Keratinocyte (primary cell): ENCODE data around the gene PRLH. TPM values are rescaled to one million over a fixed set of nuclear protein-coding genes. Genes with fewer than 3 reads are reported as not detected.

ENCODE experiments used
- DNase-seq: peaks from one replicate; pipeline ENCODE4 v3.0.0-alpha.2; 2011; ENCODE audit warnings: low read depth, missing footprints, low spot score
- FAIRE-seq: peaks from 2 replicates; lab custom pipeline; 2011; peaks lifted over from hg19 to GRCh38; lab: Jason Lieb, UNC
- H2AFZ ChIP-seq: 2 replicates; pipeline ENCODE4 v1.6.0; 2012; ENCODE audit warnings: low read length, control low read depth, inconsistent platforms; ENCODE audit not compliant: control insufficient read depth
- H3K27ac ChIP-seq: 2 replicates; pipeline ENCODE4 v1.5.1; 2011; ENCODE audit warnings: low read length; ENCODE audit not compliant: control insufficient read depth, insufficient read depth
- H3K27me3 ChIP-seq: 3 replicates; pipeline ENCODE4 v1.6.0; 2011; ENCODE audit warnings: low read length; ENCODE audit not compliant: control insufficient read depth, insufficient read depth; ENCODE audit errors: extremely low read depth
- H3K36me3 ChIP-seq, 2 experiments: 2 replicates in 1 of 2; 3 replicates in 1 of 2; pipeline ENCODE4 v1.5.1; 2011; ENCODE audit warnings: low read length in 2 of 2, mild to moderate bottlenecking in 1 of 2; ENCODE audit not compliant: control insufficient read depth in 2 of 2, insufficient read depth in 2 of 2; ENCODE audit errors: extremely low read depth in 1 of 2
- H3K4me1 ChIP-seq: 3 replicates; pipeline ENCODE4 v1.5.1; 2011; ENCODE audit warnings: low read length; ENCODE audit not compliant: control insufficient read depth, insufficient read depth; ENCODE audit errors: extremely low read depth
- H3K4me2 ChIP-seq: 3 replicates; pipeline ENCODE4 v1.6.0; 2011; ENCODE audit warnings: low read depth, low read length; ENCODE audit not compliant: control insufficient read depth, insufficient read depth; ENCODE audit errors: extremely low read depth
- H3K4me3 ChIP-seq, 3 experiments: fragments of 200-600 bp in 1 of 3; sonication (generic) in 1 of 3; 2 replicates in 2 of 3; 3 replicates in 1 of 3; pipeline ENCODE4 v1.5.1; 2011 to 2016; ENCODE audit warnings: low read length in 3 of 3, mild to moderate bottlenecking in 3 of 3, control low read depth in 2 of 3, inconsistent platforms in 1 of 3, low read depth in 1 of 3, mixed read lengths in 1 of 3, mixed run types in 1 of 3, moderate library complexity in 1 of 3; ENCODE audit not compliant: control insufficient read depth in 2 of 3, insufficient read depth in 2 of 3; ENCODE audit errors: extremely low read depth in 1 of 3
- H3K79me2 ChIP-seq: 2 replicates; pipeline ENCODE4 v1.6.0; 2012; ENCODE audit warnings: low read length; ENCODE audit not compliant: control insufficient read depth, insufficient read depth
- H3K9ac ChIP-seq: 3 replicates; pipeline ENCODE4 v1.6.0; 2011; ENCODE audit warnings: low read length; ENCODE audit not compliant: control insufficient read depth, insufficient read depth; ENCODE audit errors: extremely low read depth
- H3K9me1 ChIP-seq: 3 replicates; pipeline ENCODE4 v1.6.0; 2011; ENCODE audit warnings: low read length; ENCODE audit not compliant: control insufficient read depth, insufficient read depth; ENCODE audit errors: extremely low read depth
- H3K9me3 ChIP-seq: 2 replicates; pipeline ENCODE4 v1.5.1; 2012; ENCODE audit warnings: low read depth, low read length; ENCODE audit not compliant: control insufficient read depth
- H4K20me1 ChIP-seq: 3 replicates; pipeline ENCODE4 v1.6.0; 2011; ENCODE audit warnings: low read length; ENCODE audit not compliant: control insufficient read depth, insufficient read depth; ENCODE audit errors: extremely low read depth
- CTCF ChIP-seq, 3 experiments: IDR thresholded peaks in 1 of 3; conservative IDR thresholded peaks in 1 of 3; optimal IDR thresholded peaks in 1 of 3; 2 replicates in 2 of 3; 3 replicates in 1 of 3; pipeline versions ENCODE3 to v1.5.1; 2011; ENCODE audit warnings: low read length in 3 of 3, mild to moderate bottlenecking in 3 of 3, moderate library complexity in 2 of 3, control low read depth in 1 of 3, inconsistent platforms in 1 of 3; ENCODE audit not compliant: insufficient read depth in 2 of 3; ENCODE audit errors: extremely low read depth in 1 of 3
- EZH2 ChIP-seq: IDR thresholded peaks from one replicate; pipeline ENCODE4 v1.6.1; 2012; ENCODE audit warnings: inconsistent platforms, mild to moderate bottlenecking, low read length, moderate library complexity
- dilution Hi-C: fragments of 300-500 bp; cut with MboI; formaldehyde crosslinking; loops from one replicate; pipeline ENCODE4 v1.7.0; 2020; ENCODE audit warnings: low sequenced_read_pairs; ENCODE audit not compliant: extremely low pct_ligation_motif_present
- polyA plus RNA-seq, 5 experiments: library from polyadenylated mRNA; depleted of rRNA in 3 of 5; stranded (reverse) in 3 of 5; stranded (forward) in 1 of 5; unstranded in 1 of 5; fragments of >200 nt; gene quantifications; 1 replicate in 1 of 5; 2 replicates in 3 of 5; 3 replicates in 1 of 5; pipeline versions ENCODE4 v1.2.1 to v1.2.3, GENCODE V29; 2011 to 2012; ENCODE audit warnings: missing spikeins in 2 of 5, low read depth in 1 of 5, low replicate concordance in 1 of 5

The PRLH gene
- polyA plus RNA-seq, 1 donor (not counting 4 experiments of a cell fraction or from before 2014, with no cell fraction given), result not detected

- H3K36me3 ChIP-seq, result no peaks in the 10 kb centered on the region
- DNase-seq, result no peak
Measured at GRCh38 chr2:237533668-237534161, 32.7 kb upstream of the PRLH start.

GRCh38 chr2:237534380-237534779 lies 32.0 kb upstream of the PRLH start:
- FAIRE-seq, result no peak
- H3K9ac ChIP-seq, result no peak overlapping the region
- peaks cover 11% of the 10 kb centered on the region for H3K4me1 ChIP-seq
- no peaks in the 10 kb centered on the region for H4K20me1 ChIP-seq
- H3K4me2 ChIP-seq, result no peak overlapping the region
- H2AFZ ChIP-seq, result no peak overlapping the region
- no peaks in the 10 kb centered on the region for H3K9me1 ChIP-seq
- H3K36me3 ChIP-seq, result no peaks in the 10 kb centered on the region
- dilution Hi-C loops, result no loop called here
- no peak overlapping the region for H3K4me3 ChIP-seq
- H3K27me3 ChIP-seq, result no peaks in the 10 kb centered on the region
- TF ChIP-seq CTCF (optimal IDR thresholded peaks at IDR 0.05 in 1 of 3, IDR thresholded peaks at IDR 0.05 in 1 of 3, conservative IDR thresholded peaks at IDR 0.05 in 1 of 3; ENCODE audit: extremely low read depth in 1 of 3, insufficient read depth in 2 of 3, low read length in 3 of 3), result no peak
- TF ChIP-seq EZH2, result no peak
- H3K79me2 ChIP-seq, result no peaks in the 10 kb centered on the region
- no peaks in the 10 kb centered on the region for H3K9me3 ChIP-seq
- DNase-seq, result no peak
- H3K27ac ChIP-seq, result no peak overlapping the region

More at GRCh38 chr2:237533668-237534161, 32.7 kb upstream of the PRLH start:
- no peak overlapping the region for H3K4me2 ChIP-seq
- H3K9me3 ChIP-seq, result no peaks in the 10 kb centered on the region
- dilution Hi-C loops, result no loop called here
- H3K4me1 ChIP-seq, result peaks cover 11% of the 10 kb centered on the region
- FAIRE-seq, result no peak
- no peak overlapping the region for H3K27ac ChIP-seq
- H3K9me1 ChIP-seq, result no peaks in the 10 kb centered on the region
- H3K9ac ChIP-seq, result no peak overlapping the region
- H4K20me1 ChIP-seq, result no peaks in the 10 kb centered on the region
- H3K79me2 ChIP-seq, result no peaks in the 10 kb centered on the region
- no peak overlapping the region for H3K4me3 ChIP-seq
- no peaks in the 10 kb centered on the region for H3K27me3 ChIP-seq
- TF ChIP-seq CTCF (optimal IDR thresholded peaks at IDR 0.05 in 1 of 3, IDR thresholded peaks at IDR 0.05 in 1 of 3, conservative IDR thresholded peaks at IDR 0.05 in 1 of 3; ENCODE audit: extremely low read depth in 1 of 3, insufficient read depth in 2 of 3, low read length in 3 of 3), result no peak
- TF ChIP-seq EZH2, result no peak
- no peak overlapping the region for H2AFZ ChIP-seq
